UCSD-AML1 (cell line): ENCODE data around the gene C1orf116.

Experiments used
- DNase-seq: peaks from one replicate; lab custom pipeline; 2025; ENCODE audit not compliant: unreplicated experiment; lab: John Stamatoyannopoulos, UW

The C1orf116 gene

DNA sequence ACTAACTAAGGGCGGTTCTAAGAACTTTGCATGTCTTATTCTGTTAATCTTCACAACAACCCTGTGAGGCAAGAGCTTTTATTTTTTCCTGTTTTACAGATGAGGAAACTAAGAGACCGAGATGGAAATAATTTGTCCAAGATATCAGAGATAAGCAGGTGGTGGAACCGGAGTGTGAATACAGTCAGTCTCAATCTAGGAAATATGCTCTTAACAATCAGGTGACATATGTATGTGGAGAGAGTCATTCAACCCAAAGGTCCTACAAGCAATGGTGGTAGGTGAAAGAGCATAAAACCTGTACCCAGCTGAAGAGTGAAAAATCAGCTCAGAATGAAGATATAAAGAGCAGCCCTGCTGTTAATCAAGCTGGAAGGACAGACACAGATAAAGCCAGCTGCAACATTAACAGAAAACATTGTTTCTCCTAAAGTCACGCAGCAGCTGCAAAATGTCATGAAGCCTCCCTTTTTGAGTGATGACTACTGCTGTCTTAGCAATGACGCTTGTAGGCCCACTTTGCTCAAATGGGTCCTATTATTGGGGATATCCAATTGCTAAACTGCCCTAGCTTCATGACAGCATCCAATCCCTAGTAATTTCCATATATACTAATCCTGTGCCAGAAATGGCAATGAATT is 31.8 kb downstream of the C1orf116 start:
- DNase-seq = no peak

DNA sequence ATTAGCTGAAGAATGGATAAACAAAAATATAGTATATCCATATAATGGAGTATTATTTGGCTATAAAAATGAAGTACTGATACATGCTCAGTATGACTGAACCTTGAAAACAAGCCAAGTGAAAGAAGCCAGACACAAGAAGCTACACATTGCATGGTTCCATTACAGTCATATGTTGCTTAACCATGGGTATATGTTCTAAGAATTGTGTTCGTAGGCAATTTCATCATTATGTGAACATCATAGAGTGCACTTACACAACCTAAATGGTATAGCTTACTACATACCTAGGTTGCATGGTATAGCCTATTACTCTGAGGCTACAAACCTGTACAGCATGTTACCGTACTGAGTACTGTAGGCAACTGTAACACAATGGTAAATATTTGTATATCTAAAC is 33.7 kb downstream of the C1orf116 start:
- DNase-seq = no peak

DNA sequence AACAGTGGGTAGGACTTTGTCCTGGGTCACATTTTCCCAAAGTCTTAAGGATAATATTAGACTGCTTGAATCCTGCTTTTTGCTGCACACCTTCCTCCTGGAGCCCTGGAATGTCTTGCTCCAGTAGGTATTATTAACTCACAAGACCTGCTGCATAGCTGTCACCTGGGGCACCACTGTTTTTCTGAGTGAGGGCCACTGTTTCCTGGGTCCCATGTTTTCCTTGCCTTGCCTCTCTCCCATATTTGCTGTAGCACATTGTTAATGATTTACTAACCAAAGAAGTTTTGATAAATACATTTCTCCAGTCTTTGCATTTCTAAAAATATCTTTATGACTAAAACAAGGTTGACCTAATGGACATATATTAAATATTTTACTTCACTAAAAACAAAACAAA is 39.8 kb downstream of the C1orf116 start:
- DNase-seq = no peak

DNA sequence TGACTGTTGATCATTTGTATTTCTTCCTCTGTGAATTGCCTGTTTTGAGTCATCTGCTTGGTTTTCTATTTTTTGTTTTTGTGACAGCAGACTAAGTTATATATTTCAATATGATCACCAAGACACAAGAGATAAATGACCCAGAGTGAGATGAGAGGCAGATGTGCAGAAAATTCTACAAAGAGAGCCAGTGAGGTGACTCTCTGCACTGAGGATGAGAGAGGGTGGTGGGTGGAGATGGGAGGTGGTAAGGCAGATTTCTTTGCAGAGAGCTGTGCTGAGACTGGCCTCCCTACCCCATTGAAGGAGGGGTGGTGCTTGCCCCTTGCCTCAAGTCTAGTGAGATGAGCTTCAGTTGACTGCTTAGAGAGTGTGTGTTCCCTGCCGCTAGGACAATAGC is 44.7 kb downstream of the C1orf116 start:
- DNase-seq = no peak

DNA sequence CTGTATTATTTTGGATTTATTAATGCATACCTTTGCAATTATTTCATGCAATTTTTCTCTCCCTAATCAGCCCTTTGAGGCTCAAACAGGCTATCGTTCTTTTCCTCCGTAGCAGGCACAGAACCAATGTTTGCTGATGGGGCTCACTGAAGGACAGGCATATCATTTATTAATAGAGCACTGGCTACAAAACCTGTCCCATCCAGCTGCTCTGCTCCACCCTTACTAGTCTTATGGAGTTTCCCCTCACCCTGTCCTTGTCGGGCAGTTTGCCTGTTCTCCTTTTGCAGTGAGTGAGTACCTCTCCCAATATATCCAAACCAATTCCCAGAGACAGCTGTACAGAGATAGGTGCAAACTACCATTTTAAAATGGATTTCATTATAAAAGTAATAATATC is 45.7 kb downstream of the C1orf116 start:
- DNase-seq = no peak

DNA sequence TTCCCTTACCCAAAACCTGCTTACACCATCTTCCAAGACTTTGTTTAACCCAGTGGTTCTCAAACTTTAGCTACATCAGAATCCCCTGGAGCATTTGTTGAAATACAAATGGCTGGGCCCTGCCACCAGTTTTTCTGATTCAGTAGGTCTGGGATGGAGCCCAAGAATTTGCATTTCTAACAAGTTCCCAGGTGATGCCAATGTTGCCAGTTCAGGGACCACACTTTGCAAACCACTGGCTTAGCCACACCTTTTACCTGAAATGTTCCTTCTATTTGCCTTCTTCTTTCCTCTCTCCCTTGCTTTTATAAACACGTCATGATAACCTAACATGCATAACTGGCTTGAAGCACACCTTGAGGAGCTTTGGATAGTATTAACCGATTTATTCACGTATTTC is 46.2 kb downstream of the C1orf116 start:
- DNase-seq = no peak

DNA sequence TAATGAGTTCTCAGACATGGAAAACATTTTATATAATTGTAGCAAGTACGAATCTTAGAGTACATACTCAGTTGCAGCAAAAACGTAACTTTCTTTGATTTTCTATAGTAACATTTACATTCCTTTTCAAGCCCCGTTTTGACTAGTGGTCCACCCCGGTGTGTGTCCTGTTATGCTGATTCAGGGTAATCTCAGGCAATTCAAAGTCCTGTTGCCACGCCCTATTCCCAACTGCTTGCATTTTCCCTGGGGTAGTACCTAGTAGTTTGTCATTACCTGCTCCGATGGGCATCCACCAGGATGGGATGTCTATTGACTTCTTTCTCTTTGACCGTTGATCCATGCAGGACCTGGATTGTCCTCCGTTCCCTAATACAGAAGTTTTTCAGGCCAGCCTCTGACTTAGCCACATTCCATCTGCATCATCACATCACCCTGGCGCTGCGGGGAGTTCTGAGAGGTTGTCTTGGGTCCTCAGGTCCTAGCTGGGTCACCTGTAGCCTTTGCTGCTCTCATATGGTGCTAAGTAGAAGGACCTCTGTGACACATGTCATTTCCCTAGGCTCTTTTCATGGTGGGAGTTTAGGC is 47.3 kb downstream of the C1orf116 start:
- DNase-seq = no peak

DNA sequence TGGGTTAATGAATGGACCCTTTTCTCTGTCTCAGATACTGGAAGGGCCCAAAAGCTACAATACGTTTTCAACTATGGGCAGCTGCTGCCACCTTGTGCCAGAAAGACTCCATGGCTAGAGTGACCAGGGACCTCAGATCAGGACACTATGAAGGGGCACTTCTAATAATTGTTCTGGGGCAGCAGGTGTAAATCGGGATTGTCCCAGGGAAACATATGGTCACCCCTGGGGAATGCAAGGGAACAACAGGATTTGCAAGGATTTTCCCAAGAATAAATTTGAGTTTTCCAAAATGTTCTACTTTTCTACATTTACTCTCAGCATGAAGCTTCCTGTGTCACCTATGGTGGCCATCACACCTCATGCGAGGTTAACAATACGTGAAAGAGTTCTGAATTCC is 50.3 kb downstream of the C1orf116 start:
- peak; percentile 54 for DNase-seq

DNA sequence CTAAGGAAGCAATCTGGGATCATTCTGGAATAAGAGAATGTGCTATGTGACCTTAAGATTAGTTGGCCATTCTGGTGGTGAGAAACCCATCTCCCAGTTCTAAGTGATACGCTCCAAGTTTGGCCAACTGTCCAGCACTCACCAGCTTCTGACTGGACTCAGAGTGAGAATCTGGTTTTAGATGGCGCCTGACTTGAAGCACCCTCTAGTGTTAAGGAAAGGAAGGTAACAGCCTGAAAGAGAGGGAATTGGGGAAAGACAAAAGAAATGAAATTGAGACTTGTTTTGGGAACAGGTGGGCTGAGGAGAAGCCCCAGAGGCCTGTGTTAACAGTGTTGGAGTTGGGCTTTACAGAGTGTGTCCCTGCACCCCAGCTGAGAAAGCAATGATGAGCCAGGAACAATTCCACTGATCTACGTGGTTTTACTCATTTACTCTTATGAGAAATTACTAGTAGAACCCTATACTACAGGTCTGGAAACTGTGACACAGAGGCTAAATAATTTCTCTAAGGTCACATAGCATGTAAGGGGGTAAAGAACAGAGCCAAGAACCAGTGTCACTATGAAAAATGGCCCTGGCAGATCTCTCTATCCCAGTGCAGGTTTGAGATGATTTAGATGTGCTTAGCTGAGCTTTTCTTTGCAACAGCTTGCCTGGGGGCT is 53.0 kb downstream of the C1orf116 start:
- DNase-seq = no peak

DNA sequence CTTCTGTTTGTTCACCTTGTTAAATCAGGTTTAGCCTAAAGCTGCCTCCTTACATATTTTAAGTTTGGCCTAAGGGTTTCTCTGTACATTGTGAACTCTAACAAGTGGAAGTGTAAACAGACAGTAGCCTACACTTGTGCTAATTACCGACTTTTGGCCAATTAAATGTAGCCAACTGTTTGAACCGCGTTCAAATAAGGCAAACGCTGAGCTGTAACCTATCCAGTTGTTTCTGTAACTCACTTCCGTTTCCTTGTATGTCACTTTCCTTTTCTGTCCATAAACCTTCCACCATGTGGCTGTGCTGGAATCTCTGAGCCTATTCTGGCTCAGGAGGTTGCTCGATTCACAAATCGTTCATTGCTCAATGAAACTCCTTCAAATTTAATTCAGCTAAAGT is 54.3 kb downstream of the C1orf116 start:
- DNase-seq = no peak

DNA sequence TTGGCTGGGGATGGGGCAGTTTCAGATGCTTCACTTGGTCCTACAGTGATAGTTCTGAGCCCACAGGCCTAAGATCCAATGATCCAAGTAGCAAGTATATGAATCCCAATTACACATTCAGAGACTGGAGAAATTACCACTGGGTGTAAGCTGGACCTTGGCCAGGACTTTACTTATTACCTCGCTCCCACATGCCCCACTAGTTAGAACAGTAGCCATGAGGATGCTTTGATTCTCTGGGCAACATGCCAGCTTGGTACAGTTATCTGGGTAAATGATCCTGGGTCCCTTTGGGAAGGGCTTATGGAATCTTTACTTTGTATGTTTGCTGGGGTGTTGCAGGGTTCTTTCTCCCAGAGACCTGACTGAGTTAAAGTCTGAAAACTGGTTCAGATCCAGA is 57.2 kb downstream of the C1orf116 start:
- no peak for DNase-seq

DNA sequence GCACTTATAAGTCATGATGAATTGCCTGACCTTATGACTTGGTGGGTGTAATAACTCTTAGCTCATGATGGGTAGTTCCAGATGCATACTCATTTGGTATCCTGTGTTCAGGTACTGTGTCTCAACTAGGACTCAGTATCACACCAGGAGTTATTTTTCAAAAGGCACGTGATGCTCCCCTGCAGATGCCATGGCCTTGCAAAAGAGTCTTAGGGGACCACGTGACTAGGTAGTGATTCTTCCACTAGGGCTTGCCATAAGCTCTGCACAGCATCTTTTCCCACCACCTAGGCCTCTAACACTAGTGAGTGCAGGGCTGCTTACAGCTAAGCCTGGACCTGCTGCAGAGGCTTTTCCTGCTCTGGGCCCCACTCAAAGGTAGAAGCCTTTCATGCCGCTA is 58.4 kb downstream of the C1orf116 start:
- DNase-seq = no peak

DNA sequence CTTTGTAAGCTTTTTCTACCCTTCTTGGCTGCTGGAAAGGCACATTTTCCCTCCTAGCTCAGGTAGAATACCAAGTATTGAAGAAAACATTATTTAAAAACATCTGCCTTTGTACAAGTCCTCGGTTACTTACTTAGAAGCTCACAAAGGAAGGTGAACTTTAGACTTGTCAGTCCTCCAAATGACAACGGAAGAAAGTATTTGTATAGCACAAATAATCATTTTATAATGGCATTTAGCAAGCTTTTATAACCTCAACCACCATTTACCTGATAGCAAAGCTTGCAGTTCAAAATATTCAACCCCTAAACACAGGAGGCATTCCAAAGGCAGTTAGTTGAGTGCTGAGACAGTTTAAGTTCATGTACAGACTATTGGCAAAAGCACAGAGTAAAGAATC is 59.8 kb downstream of the C1orf116 start:
- no peak for DNase-seq

DNA sequence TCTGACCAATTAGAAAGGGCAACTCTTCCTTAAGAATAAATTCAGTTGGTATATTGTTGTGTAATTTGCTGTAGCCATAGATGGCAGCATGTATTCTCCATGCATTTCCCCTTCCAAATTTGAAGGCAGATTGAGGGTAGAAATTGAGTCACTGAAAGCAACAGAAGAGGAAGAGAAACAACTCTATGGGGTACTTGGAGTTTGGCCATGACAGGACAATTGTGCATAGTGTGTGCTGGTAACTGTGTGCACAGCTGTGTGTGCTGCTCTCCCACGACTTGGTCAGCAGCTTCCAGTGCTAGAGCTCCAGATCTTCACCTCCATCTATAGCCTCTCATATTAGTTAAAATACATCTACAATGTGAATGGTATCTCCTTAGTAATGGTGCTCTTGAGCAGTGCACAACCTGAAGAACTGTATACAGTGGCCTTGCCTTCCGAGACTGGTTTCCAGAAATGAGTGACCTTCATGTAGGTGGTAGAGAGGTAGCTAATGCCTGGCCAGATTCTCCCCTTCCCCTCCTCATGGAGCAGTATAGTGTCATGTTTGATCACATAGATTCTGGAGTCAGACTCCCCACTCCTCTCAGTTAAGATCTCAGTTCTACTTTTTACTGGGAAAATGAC is 61.4 kb downstream of the C1orf116 start:
- no peak for DNase-seq

DNA sequence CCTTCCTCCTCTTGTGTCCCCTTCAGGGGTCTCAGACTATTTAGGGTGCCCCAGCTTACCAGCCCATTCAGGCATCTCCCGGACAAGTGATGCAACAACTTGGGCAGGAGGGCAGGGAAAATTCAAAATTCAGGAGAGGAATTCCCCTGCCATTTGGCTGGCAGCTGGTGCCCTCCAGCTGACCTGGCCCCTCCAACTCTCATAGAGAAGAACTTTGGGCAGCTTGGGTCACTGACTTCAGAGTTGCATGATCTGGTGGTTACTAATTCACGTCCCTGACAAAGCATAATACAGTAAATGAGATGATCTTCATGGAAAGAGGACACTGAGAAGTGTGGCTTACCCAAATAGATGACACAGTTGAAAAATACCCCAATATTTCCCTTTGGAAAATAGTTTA is 62.1 kb downstream of the C1orf116 start, which contains the start of gene FCAMR:
TSS of gene FCAMR (minus strand) at position 15 of the 400 bp plus-strand sequence. CDS start 335 bp downstream, outside the sequence.
- DNase-seq = no peak

DNA sequence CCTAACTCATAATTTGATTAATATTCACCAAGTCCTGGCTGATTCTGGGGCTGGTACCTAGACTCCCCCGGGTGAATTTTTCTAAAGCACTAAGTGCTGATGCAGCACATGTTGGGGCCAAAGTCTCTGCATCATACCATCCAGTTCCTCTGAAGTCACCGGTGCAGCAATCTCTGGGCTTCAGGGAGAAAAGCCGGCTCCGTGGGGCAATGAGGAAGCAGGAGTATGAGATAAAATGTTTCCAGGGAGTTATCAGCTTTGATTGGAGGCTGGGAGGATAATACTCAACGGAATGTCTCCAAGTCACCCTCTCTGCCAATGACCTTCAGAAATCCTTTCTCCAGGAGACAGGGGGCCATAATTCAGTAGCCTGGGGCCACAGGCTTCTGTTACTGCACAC is 63.5 kb downstream of the C1orf116 start:
- no peak for DNase-seq
